Astrocyte of the spinal cord (primary cell): ENCODE measurements around the gene UBE2F.
"Not testable (repeated sequence)": the region's sequence is repeated elsewhere in the genome, so short reads cannot be mapped to it uniquely, and the experiment has no call there.

Experiments used
- DNase-seq: peaks from one replicate; pipeline ENCODE4 v3.0.0; 2011; ENCODE audit warnings: low read depth, low spot score
- H3K4me3 ChIP-seq: 2 replicates; pipeline ENCODE4 v1.5.1; 2011; ENCODE audit warnings: low read depth, mild to moderate bottlenecking, low read length, moderate library complexity
- CTCF ChIP-seq: IDR thresholded peaks from 2 replicates; pipeline ENCODE4 v1.5.1; 2012; ENCODE audit warnings: low read depth, mild to moderate bottlenecking, low read length, inconsistent platforms
- in situ Hi-C: cut with HindIII; loops from 2 replicates; pipeline ENCODE4 v1.10.0; 2017; ENCODE audit warnings: low sequenced_read_pairs

Gene UBE2F

GRCh38 chr2:238066218-238066617 lies 99.4 kb downstream of the UBE2F start:
- in situ Hi-C loops: no loop called here
- no peak for DNase-seq
- H3K4me3 ChIP-seq: no peak overlapping the region
- TF ChIP-seq CTCF: no peak

- H3K4me3 ChIP-seq, DNase-seq, in situ Hi-C loops: not testable (repeated sequence)
Observed at GRCh38 chr2:238066718-238067117, 99.9 kb downstream of the UBE2F start.

- no peak overlapping the region for H3K4me3 ChIP-seq
- no peak for TF ChIP-seq CTCF
- no peak for DNase-seq
- in situ Hi-C loops: no loop called here
Observed at GRCh38 chr2:238067939-238068338, 101.1 kb downstream of the UBE2F start.

GRCh38 chr2:238069021-238069709 lies 102.4 kb downstream of the UBE2F start:
- no peak for TF ChIP-seq CTCF
- no peak for DNase-seq
- no peak overlapping the region for H3K4me3 ChIP-seq
- in situ Hi-C loops: no loop called here

GRCh38 chr2:238069877-238070276 lies 103.1 kb downstream of the UBE2F start:
- in situ Hi-C loops: no loop called here
- TF ChIP-seq CTCF: no peak
- H3K4me3 ChIP-seq: no peak overlapping the region
- no peak for DNase-seq

- H3K4me3 ChIP-seq: no peak overlapping the region
- DNase-seq: no peak
- in situ Hi-C loops: no loop called here
- TF ChIP-seq CTCF: no peak
Observed at GRCh38 chr2:238075397-238075796, 108.6 kb downstream of the UBE2F start.

GRCh38 chr2:238077292-238077691 lies 110.5 kb downstream of the UBE2F start:
- no peak for TF ChIP-seq CTCF
- in situ Hi-C loops: no loop called here

More at GRCh38 chr2:238077292-238077691, 110.5 kb downstream of the UBE2F start:
- no peak for DNase-seq
- H3K4me3 ChIP-seq: no peak overlapping the region
